ENCODE measurements around the gene CKS1B. TPM values are rescaled to one million over a fixed set of nuclear protein-coding genes. Genes with fewer than 3 reads are reported as not detected.

The CKS1B gene
- total RNA-seq, 1 donor from 2014 or later = 23.2 TPM

DNA sequence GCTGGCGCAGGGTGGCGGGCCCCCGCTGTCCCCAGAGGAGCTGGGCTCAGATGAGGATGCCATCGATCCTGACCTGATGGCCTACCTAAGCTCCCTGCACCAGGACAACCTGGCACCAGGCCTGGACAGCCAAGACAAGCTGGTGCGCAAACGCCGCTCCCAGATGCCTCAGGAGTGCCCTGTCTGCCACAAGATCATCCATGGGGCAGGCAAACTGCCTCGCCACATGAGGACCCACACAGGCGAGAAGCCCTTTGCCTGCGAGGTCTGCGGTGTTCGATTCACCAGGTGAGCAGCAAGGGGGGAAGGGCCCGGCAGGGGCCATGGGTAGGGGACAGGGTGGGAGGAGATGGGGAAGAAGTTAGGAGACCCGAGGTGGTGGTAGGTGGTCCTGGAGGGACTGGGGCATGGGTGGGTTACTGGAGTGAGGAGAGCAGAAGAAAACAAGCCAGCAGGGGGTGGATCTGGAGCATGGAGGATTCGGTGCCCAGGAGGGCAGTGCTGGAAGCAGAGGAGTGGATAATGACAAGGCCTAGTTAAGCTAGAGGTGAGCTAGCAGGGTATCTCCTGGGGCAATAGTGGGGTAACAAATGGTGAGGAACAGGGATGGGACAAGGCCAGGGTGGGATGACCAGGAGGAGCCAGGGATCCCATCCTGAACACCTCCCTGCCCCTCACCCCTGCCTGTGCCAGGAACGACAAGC, 41.2 kb downstream of the CKS1B start:
- Mint-ChIP-seq H3K4me3 (ENCODE audit: unreplicated experiment) (no peak overlapping the region), H3K27ac (ENCODE audit: unreplicated experiment) (no peak overlapping the region), H3K36me3 (ENCODE audit: low read depth) (peaks cover 3% of the 10 kb centered on the region), H3K4me1 (ENCODE audit: low read depth) (peaks cover 15% of the 10 kb centered on the region), H3K27me3 (ENCODE audit: low read depth) (no peaks in the 10 kb centered on the region), H3K9me3 (ENCODE audit: low read depth) (no peaks in the 10 kb centered on the region)
- no peak for DNase-seq (ENCODE audit: low spot score)
- TF ChIP-seq, protein P1, sequence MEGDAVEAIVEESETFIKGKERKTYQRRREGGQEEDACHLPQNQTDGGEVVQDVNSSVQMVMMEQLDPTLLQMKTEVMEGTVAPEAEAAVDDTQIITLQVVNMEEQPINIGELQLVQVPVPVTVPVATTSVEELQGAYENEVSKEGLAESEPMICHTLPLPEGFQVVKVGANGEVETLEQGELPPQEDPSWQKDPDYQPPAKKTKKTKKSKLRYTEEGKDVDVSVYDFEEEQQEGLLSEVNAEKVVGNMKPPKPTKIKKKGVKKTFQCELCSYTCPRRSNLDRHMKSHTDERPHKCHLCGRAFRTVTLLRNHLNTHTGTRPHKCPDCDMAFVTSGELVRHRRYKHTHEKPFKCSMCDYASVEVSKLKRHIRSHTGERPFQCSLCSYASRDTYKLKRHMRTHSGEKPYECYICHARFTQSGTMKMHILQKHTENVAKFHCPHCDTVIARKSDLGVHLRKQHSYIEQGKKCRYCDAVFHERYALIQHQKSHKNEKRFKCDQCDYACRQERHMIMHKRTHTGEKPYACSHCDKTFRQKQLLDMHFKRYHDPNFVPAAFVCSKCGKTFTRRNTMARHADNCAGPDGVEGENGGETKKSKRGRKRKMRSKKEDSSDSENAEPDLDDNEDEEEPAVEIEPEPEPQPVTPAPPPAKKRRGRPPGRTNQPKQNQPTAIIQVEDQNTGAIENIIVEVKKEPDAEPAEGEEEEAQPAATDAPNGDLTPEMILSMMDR (IDR thresholded peaks at IDR 0.05) = no peak

DNA sequence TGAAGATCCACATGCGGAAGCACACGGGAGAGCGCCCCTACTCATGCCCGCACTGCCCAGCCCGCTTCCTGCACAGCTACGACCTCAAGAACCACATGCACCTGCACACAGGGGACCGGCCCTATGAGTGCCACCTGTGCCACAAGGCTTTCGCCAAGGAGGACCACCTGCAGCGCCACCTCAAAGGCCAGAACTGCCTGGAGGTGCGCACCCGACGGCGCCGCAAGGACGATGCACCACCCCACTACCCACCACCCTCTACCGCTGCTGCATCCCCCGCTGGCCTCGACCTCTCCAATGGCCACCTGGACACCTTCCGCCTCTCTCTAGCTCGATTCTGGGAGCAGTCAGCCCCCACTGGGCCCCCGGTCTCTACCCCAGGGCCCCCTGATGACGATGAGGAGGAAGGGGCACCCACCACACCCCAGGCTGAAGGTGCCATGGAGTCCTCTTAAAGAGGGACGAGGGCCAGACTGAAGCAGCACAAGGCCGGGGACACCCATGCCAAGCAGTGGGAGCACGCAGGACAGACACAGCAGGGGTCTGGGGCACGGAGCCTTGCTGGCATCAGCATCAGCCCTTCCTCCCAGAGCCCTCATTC, 41.9 kb downstream of the CKS1B start:
- TF ChIP-seq, protein P1 (IDR thresholded peaks at IDR 0.05) = no peak
- peaks cover 3% of the 10 kb centered on the region for H3K36me3 Mint-ChIP-seq (ENCODE audit: low read depth)
- H3K9me3 Mint-ChIP-seq (ENCODE audit: low read depth) = no peaks in the 10 kb centered on the region
- peaks cover 15% of the 10 kb centered on the region for H3K4me1 Mint-ChIP-seq (ENCODE audit: low read depth)
- peak overlapping the region; percentile 22 for H3K27ac Mint-ChIP-seq (ENCODE audit: unreplicated experiment)
- no peak for DNase-seq (ENCODE audit: low spot score)
- H3K27me3 Mint-ChIP-seq (ENCODE audit: low read depth) = no peaks in the 10 kb centered on the region
- H3K4me3 Mint-ChIP-seq (ENCODE audit: unreplicated experiment) = no peak overlapping the region

DNA sequence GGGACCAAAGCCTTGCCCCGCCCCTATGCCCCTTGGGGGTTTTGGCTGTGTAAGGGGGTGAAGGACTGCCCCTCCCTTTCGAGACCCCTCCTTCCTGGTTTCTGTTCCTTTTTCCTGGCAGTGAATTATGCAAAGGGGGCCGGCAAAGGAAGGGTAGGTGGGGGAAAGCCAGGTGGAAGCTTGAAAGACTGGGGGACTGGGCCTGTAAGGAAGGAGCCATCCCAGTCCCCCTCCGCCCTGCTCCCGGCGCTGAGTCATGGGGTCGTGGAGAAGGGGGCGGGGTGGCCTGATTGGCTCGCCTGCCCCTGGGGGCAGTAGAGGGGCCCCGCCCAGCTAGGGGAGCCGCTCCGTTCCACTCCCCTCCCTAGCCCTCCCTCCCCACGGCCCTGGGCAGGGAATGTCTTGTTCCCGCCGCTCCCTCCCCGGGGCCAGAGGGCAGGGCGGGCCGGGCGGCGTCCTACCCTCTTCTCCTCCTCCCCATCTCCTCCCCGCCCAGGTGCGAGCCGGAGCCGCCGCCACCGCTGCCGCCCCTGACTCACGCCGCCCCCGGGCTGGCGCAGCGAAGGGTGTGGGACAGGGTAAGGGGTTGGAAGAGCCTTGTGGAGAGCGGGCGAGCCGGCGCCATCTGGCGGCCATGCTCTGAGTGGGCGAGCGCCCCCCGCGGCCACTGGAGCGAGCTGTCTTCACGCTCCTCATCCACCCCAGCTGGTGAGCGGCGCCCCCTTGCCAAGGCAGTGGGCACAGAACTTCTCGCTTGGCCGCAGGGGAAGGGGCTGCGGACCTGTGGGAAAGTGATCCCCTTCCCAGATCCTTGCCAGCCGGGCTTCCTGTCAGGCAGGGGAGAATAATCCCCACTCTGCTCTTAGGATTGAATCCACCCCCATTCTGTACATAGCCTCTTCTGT, 42.8 kb downstream of the CKS1B start:
- Mint-ChIP-seq H3K36me3 (ENCODE audit: low read depth) (peaks cover 3% of the 10 kb centered on the region), H3K4me3 (ENCODE audit: unreplicated experiment) (peak overlapping the region; percentile 56), H3K27ac (ENCODE audit: unreplicated experiment) (peak overlapping the region; percentile 69), H3K9me3 (ENCODE audit: low read depth) (no peaks in the 10 kb centered on the region), H3K27me3 (ENCODE audit: low read depth) (no peaks in the 10 kb centered on the region), H3K4me1 (ENCODE audit: low read depth) (peaks cover 18% of the 10 kb centered on the region)
- DNase-seq (ENCODE audit: low spot score) = no peak
- TF ChIP-seq, protein P1 (IDR thresholded peaks at IDR 0.05) = peak; percentile 100

DNA sequence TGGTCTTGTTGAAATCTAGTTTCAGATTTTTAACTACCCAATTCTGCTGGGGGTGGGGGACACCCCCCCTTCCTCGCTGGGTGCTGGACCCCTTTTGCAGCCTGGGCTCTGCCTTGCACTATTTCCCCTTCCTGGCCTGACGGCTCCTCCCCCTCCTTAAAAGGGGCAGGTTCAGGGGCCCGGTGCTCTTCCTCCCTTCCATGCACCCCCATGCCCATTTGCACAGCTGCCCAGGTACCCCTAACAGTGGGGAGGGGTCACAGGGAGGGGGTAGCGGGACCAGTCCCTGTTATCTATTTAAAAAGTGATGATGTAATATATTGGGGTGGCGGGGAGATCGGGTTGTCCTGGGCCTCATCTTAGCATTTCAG, 43.5 kb downstream of the CKS1B start:
- Mint-ChIP-seq H3K36me3 (ENCODE audit: low read depth) (peaks cover 3% of the 10 kb centered on the region), H3K4me3 (ENCODE audit: unreplicated experiment) (peak overlapping the region; percentile 56), H3K27me3 (ENCODE audit: low read depth) (no peaks in the 10 kb centered on the region), H3K27ac (ENCODE audit: unreplicated experiment) (peak overlapping the region; percentile 36), H3K9me3 (ENCODE audit: low read depth) (no peaks in the 10 kb centered on the region), H3K4me1 (ENCODE audit: low read depth) (peaks cover 19% of the 10 kb centered on the region)
- no peak for DNase-seq (ENCODE audit: low spot score)
- TF ChIP-seq, protein P1 (IDR thresholded peaks at IDR 0.05) = peak; percentile 43

Data from chondrocyte (in vitro differentiated cells).